IPS-18a (cell line): ENCODE results near the gene ZNF791.
"Not testable (repeated sequence)": the region's sequence is repeated elsewhere in the genome, so short reads cannot be mapped to it uniquely, and the experiment has no call there.

Source experiments
- H3K27ac ChIP-seq: one replicate; pipeline ENCODE4 v1.5.1; 2013; ENCODE audit warnings: low read length
- H3K27me3 ChIP-seq: one replicate; pipeline ENCODE4 v1.6.1; 2013; ENCODE audit warnings: mild to moderate bottlenecking, low read length; ENCODE audit not compliant: control insufficient read depth, insufficient read depth
- H3K36me3 ChIP-seq: one replicate; pipeline ENCODE4 v1.6.1; 2013; ENCODE audit warnings: low read depth, low read length; ENCODE audit not compliant: control insufficient read depth
- H3K4me1 ChIP-seq: one replicate; pipeline ENCODE4 v1.6.1; 2013; ENCODE audit warnings: low read depth, low read length; ENCODE audit not compliant: control insufficient read depth
- H3K4me3 ChIP-seq: one replicate; pipeline ENCODE4 v1.5.1; 2013; ENCODE audit warnings: low read length
- H3K9ac ChIP-seq: one replicate; pipeline ENCODE4 v1.6.1; 2013; ENCODE audit warnings: mild to moderate bottlenecking, low read length, moderate library complexity
- H3K9me3 ChIP-seq: one replicate; pipeline ENCODE4 v1.6.1; 2013; ENCODE audit warnings: low read depth, low read length; ENCODE audit not compliant: control insufficient read depth

Gene ZNF791

GRCh38 chr19:12603714-12604113 is 7.0 kb upstream of the ZNF791 start:
- Histone ChIP-seq H3K4me3 (no peak overlapping the region), H3K27ac (no peak overlapping the region), H3K9me3 (no peaks in the 10 kb centered on the region), H3K9ac (no peak overlapping the region), H3K36me3 (no peaks in the 10 kb centered on the region), H3K4me1 (no peaks in the 10 kb centered on the region), H3K27me3 (no peaks in the 10 kb centered on the region)

DNA sequence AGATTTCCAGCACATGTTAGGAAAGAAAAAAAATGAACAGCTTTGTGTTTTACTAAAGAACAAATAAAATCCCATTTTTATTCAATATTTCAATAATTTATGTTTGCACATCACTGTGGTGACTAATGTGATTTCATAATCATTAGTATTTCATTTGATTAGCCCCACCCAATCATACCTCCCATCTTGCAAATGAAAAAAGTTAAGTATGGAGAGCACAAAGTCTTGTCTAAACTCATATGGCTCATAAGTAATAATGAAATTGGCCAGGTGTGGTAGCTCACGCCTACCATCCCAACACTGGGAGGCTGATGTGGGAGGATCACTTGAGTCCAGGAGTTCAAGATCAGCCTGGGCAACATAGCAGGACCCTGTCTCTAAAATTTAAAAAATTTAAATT is 3.9 kb upstream of the ZNF791 start:
- Histone ChIP-seq H3K27ac (no peak overlapping the region), H3K36me3 (no peaks in the 10 kb centered on the region), H3K4me3 (no peak overlapping the region), H3K9me3 (no peaks in the 10 kb centered on the region), H3K9ac (no peak overlapping the region), H3K4me1 (peaks cover 4% of the 10 kb centered on the region), H3K27me3 (no peaks in the 10 kb centered on the region)

DNA sequence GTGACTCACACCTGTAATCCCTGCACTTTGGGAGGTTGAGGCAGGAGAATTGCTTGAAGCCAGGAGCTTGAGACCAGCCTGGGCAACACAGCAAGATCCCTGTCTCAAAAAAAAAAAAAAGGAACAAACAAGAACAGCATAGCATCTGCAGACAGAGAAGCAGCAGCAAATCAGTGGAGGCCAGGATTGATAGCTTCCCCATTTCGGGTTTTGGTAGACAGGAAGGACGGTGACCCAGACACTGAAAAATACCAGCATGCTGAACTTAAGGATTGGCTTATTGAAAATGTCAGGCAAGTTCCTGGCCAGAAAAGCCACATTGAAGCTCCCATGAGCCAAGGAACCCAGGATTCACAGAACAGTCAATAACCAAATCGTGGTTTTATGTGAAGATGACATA is 3.1 kb upstream of the ZNF791 start:
- no peaks in the 10 kb centered on the region for H3K36me3 ChIP-seq
- H3K27ac ChIP-seq = no peak overlapping the region
- no peak overlapping the region for H3K9ac ChIP-seq
- no peak overlapping the region for H3K4me3 ChIP-seq
- no peaks in the 10 kb centered on the region for H3K27me3 ChIP-seq
- peaks cover 4% of the 10 kb centered on the region for H3K4me1 ChIP-seq
- H3K9me3 ChIP-seq = no peaks in the 10 kb centered on the region

GRCh38 chr19:12611361-12611699 is 610 bp downstream of the ZNF791 start:
- peak overlapping the region; percentile 51 for H3K27ac ChIP-seq
- H3K27me3 ChIP-seq = no peaks in the 10 kb centered on the region
- H3K9me3 ChIP-seq = no peaks in the 10 kb centered on the region
- H3K4me1 ChIP-seq = peaks cover 4% of the 10 kb centered on the region
- peak overlapping the region; percentile 91 for H3K9ac ChIP-seq
- H3K36me3 ChIP-seq = peaks cover 9% of the 10 kb centered on the region
- peak overlapping the region; percentile 98 for H3K4me3 ChIP-seq

DNA sequence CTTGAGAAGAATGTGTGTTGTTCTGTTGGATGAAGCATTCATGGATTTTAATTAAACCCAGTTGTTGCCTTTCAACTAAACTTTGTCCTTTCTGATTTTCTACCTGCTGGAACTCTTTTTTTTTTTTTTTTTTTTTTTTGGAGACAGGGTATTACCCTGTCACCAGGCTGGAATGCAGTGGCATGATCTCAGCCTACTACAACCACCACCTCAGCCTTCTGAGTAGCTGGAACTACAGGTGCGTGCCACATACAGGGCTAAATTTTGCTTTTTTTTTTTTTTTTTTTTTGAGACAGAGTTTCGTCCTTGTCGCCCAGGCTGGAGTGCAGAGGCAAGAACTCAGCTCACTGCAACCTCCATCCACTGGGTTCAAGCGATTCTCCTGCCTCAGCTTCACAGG is 6.9 kb downstream of the ZNF791 start:
- H3K9ac ChIP-seq = no peak overlapping the region
- H3K36me3 ChIP-seq = peaks cover 9% of the 10 kb centered on the region
- H3K4me1 ChIP-seq = no peaks in the 10 kb centered on the region
- H3K27me3 ChIP-seq = no peaks in the 10 kb centered on the region
- H3K9me3 ChIP-seq = no peaks in the 10 kb centered on the region
- no peak overlapping the region for H3K4me3 ChIP-seq
- no peak overlapping the region for H3K27ac ChIP-seq

DNA sequence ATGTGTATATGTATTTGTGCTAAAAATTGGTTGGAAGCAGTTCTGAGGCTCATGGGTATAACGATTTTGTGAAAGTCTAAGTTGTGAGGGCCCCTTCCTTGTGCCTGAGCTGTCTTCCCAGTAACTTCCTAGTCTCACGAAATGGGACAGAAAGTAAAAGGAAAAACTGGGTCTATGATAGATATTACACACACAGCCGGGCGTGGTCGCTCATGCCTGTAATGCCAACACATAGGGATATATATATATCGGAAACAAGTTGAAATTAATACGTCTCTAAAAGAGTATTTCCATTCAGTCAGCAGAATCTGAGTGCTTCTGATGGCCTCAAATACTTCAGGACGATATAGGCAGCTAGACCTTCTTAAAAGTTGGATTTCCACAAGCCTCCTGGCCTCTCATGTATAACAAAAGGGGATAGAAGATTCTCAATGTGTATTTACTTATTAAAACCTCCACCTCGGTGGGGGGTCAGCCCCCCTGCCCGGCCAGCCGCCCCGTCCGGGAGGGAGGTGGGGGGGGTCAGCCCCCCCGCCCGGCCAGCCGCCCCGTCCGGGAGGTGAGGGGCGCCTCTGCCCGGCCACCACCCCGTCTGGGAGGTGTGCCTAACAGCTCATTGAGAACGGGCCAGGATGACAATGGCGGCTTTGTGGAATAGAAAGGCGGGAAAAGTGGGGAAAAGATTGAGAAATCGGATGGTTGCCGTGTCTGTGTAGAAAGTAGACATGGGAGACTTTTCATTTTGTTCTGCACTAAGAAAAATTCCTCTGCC is 10.7 kb downstream of the ZNF791 start:
- not testable (repeated sequence) for H3K4me1 ChIP-seq, H3K9me3 ChIP-seq, H3K27ac ChIP-seq, H3K27me3 ChIP-seq, H3K4me3 ChIP-seq, H3K9ac ChIP-seq
- peaks cover 14% of the 10 kb centered on the region for H3K36me3 ChIP-seq

DNA sequence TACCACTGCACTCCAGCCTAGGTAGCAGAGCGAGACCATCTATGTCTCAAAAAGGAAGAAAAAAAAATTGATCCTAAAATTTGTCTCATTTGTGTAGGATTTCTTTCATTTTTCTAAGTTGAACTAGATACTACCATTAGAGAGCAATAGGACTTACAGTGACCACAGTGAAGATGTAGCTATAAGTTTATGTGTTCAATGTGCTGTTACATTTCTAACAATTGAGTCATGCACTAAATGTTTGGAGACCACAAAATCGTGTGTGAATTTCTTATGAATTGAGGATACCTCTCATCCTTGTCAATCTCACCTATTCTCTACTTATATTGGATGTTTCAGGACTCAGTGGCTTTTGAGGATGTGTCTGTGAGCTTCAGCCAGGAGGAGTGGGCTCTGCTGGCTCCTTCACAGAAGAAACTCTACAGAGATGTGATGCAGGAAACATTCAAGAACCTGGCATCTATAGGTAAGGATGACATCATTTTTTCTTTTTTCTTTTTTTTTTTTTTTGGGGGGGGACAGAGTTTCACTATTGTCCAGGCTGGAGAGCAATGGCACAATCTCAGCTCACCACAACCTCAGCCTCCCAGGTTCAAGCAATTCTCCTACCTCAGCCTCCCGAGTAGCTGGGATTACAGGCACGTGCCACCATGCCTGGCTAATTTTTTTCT is 12.8 kb downstream of the ZNF791 start:
- Histone ChIP-seq H3K9ac (no peak overlapping the region), H3K4me3 (no peak overlapping the region), H3K36me3 (peaks cover 29% of the 10 kb centered on the region), H3K27me3 (no peaks in the 10 kb centered on the region), H3K4me1 (no peaks in the 10 kb centered on the region), H3K9me3 (peaks cover 17% of the 10 kb centered on the region), H3K27ac (no peak overlapping the region)

- peaks cover 41% of the 10 kb centered on the region for H3K36me3 ChIP-seq
- H3K4me1 ChIP-seq = no peaks in the 10 kb centered on the region
- no peaks in the 10 kb centered on the region for H3K27me3 ChIP-seq
- no peak overlapping the region for H3K9ac ChIP-seq
- no peak overlapping the region for H3K27ac ChIP-seq
- H3K9me3 ChIP-seq = peaks cover 34% of the 10 kb centered on the region
- H3K4me3 ChIP-seq = no peak overlapping the region
Measured at GRCh38 chr19:12626958-12627357, 16.2 kb downstream of the ZNF791 start.

- H3K36me3 ChIP-seq = peaks cover 40% of the 10 kb centered on the region
Measured at GRCh38 chr19:12628040-12629022, 17.6 kb downstream of the ZNF791 start.

GRCh38 chr19:12629215-12629614 is 18.5 kb downstream of the ZNF791 start:
- Histone ChIP-seq H3K36me3 (peaks cover 36% of the 10 kb centered on the region), H3K4me3 (no peak overlapping the region), H3K27ac (no peak overlapping the region), H3K4me1 (no peaks in the 10 kb centered on the region), H3K9ac (no peak overlapping the region), H3K27me3 (no peaks in the 10 kb centered on the region), H3K9me3 (peaks cover 34% of the 10 kb centered on the region)

More at GRCh38 chr19:12628040-12629022, 17.6 kb downstream of the ZNF791 start:
- H3K27ac ChIP-seq = no peak overlapping the region
- peaks cover 34% of the 10 kb centered on the region for H3K9me3 ChIP-seq
- no peak overlapping the region for H3K9ac ChIP-seq
- H3K27me3 ChIP-seq = no peaks in the 10 kb centered on the region
- no peak overlapping the region for H3K4me3 ChIP-seq
- H3K4me1 ChIP-seq = no peaks in the 10 kb centered on the region

- no peak overlapping the region for H3K27ac ChIP-seq
- H3K9me3 ChIP-seq = no peaks in the 10 kb centered on the region
- no peaks in the 10 kb centered on the region for H3K36me3 ChIP-seq
- no peak overlapping the region for H3K4me3 ChIP-seq
- no peak overlapping the region for H3K9ac ChIP-seq
- no peaks in the 10 kb centered on the region for H3K27me3 ChIP-seq
- H3K4me1 ChIP-seq = no peaks in the 10 kb centered on the region
Measured at GRCh38 chr19:12636631-12637030, 25.9 kb downstream of the ZNF791 start.
